Measurements from ENCODE around the gene NME3.

Gene NME3

GRCh38 chr16:1779741-1780676, 8.7 kb upstream of the NME3 start:
- no peak for DNase-seq

GRCh38 chr16:1779234-1779701, 7.9 kb upstream of the NME3 start:
- no peak for DNase-seq

GRCh38 chr16:1778200-1779179, 7.1 kb upstream of the NME3 start:
- no peak for DNase-seq

GRCh38 chr16:1777375-1778199, 6.2 kb upstream of the NME3 start:
- no peak for DNase-seq

- DNase-seq = no peak
These were observed 5.6 kb upstream of the NME3 start for GRCh38 chr16:1776991-1777374.

- DNase-seq = no peak
These were observed 5.3 kb upstream of the NME3 start for GRCh38 chr16:1776672-1776955.

GRCh38 chr16:1775846-1776671, 4.7 kb upstream of the NME3 start:
- no peak for DNase-seq

GRCh38 chr16:1775006-1775845, 3.9 kb upstream of the NME3 start:
- no peak for DNase-seq

- DNase-seq = no peak
These were observed 3.1 kb upstream of the NME3 start for GRCh38 chr16:1774448-1774780.

GRCh38 chr16:1773703-1774447, 2.5 kb upstream of the NME3 start:
- DNase-seq = no peak

GRCh38 chr16:1772908-1773702, 1.8 kb upstream of the NME3 start, which contains the start of gene MRPS34:
Gene MRPS34, minus strand, starts transcription at chr16:1773134. Its CDS starts 15 bp downstream, at chr16:1773119.
- DNase-seq = peak; percentile 76

GRCh38 chr16:1772362-1772907, 1.1 kb upstream of the NME3 start, which contains the start of gene EME2:
Gene EME2, plus strand, starts transcription at chr16:1772810. Its CDS starts 418 bp downstream, at chr16:1773228.
- DNase-seq = peak; percentile 33

- no peak for DNase-seq
These were observed 570 bp upstream of the NME3 start for GRCh38 chr16:1771864-1772361.

GRCh38 chr16:1770328-1771187, 785 bp downstream of the NME3 start:
- peak; percentile 55 for DNase-seq

GRCh38 chr16:1769402-1770300, 1.7 kb downstream of the NME3 start:
- DNase-seq = no peak

- DNase-seq = no peak
These were observed 2.5 kb downstream of the NME3 start for GRCh38 chr16:1768767-1769401.
